NCI-H2171 treated with DMSO at 0.1 percent for 48 hours (cell line): ENCODE results near the gene ALOX15.
"Not testable (repeated sequence)": the region's sequence is repeated elsewhere in the genome, so short reads cannot be mapped to it uniquely, and the experiment has no call there.

Experiments used
- DNase-seq: peaks from one replicate; lab custom pipeline; 2025; lab: John Stamatoyannopoulos, UW

Gene ALOX15

GRCh38 chr17:4641297-4642195 is at the start of gene ALOX15:
Gene ALOX15, minus strand, starts transcription at chr17:4641678. Its CDS starts 27 bp downstream, at chr17:4641651.
- no peak for DNase-seq

GRCh38 chr17:4690745-4691144 is 49.3 kb upstream of the ALOX15 start:
- DNase-seq = no peak

DNA sequence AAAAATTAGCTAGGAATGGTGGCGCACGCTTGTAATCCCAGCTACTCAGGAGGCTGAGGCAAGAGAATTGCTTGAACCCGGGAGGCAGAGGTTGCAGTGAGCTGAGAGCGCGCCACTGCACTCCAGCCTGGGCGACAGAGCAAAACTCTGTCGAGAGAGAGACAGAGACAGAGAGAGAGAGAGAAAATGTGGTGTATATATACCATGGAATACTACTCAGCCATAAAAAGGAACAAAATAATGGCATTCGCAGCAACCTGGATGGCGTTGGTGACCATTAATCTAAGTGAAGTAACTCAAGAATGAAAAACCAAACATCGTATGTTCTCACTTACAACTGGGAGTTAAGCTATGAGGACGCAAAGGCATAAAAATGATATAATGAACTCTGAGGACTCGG is 48.4 kb upstream of the ALOX15 start:
- DNase-seq = not testable (repeated sequence)

GRCh38 chr17:4683739-4684138 is 42.3 kb upstream of the ALOX15 start:
- DNase-seq = not testable (repeated sequence)

DNA sequence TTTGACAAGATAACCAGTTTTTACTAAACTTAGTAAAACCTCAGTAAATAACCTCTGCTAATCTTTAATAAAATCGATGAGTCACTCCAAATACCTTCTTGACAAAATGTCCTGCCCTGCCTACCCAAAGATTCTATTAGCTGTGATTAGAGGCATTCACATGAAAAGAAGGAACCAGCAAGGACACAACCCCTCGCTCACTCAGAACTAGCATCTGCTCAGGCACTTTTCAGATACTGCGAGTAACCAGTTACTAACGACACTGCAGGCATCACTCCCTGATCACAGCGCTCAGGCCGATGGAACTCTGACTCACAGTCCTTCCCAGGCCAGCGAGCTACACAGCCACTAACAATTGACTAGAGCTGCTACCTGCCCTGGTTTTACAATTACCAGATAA is 38.2 kb upstream of the ALOX15 start:
- DNase-seq = no peak

DNA sequence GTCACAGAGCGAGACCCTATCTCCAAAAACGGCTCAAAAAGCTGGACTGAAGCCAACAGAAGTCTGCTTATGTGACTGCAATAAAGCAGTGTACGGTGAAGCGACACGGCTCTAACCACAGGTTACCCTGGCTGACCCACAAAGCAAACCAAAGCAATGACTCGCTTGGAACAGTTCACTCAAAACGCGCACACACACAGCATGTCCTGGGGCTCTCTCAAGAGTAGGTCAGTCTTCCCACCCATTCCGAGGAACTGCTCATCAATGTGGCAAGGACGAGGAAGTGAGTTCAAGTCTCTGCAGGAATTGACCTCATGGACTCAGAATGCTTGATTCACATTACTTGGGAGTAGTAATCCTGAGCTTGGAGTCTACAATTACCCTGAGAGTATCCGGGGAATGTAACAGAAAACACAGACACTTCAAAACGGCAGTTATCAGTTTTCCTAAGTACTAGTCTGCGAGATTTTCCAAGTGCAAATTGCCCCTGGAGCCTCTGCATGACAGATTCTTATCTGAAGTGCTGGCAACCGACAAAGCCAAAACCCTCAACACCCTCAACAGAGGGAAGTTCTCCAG is 37.1 kb upstream of the ALOX15 start:
- DNase-seq = no peak

GRCh38 chr17:4676791-4677190 is 35.3 kb upstream of the ALOX15 start:
- no peak for DNase-seq

GRCh38 chr17:4675791-4676190 is 34.3 kb upstream of the ALOX15 start:
- no peak for DNase-seq

DNA sequence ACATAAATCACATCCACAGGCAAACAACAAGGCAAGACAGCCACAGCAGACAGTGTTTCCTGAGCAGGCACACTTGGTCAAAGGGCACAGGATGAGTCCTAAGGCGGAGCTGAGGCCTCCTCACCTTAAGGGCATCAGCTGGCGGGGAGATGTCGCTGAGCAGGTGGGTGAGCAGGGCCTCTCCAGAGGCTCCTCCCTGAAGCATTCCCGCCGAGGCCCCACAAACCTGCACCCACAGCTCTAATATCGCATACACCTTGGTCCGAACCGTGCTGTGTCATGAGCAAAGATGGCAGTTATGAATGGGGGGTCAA is 33.2 kb upstream of the ALOX15 start:
- no peak for DNase-seq

DNA sequence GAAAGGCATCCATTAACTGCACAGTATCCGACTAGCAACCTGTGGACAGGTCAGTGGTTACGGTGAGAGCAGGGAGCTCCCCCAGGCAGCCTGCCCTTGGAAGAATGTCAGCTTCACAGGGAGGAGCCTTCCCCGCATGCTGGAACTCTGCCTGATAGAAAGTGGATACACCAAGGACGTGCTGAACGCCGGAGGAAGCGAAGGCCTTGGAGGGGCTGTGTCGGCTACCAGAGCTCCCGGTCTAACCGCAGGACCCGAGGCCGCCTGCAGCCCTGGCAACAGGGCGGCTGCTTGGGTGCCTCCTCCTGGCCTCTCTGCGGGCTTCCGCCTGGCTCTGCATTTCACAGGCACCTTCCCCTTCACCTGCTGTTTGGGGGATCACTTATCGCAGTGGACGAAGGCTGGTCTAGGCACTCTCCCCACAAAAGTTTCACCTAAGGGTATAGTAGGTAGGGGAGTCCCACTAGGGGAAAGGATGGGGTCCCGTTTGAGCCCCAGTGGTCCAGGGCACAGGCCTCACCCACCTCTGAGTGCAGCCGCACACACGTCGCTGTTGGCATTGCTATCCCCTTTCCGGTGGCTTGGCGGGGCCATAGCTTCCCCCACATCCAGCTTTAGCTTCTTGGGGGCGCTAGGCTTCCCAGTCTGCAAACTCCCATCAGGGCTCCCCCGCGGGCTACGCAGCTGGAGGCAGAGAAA is 32.7 kb upstream of the ALOX15 start:
- no peak for DNase-seq

DNA sequence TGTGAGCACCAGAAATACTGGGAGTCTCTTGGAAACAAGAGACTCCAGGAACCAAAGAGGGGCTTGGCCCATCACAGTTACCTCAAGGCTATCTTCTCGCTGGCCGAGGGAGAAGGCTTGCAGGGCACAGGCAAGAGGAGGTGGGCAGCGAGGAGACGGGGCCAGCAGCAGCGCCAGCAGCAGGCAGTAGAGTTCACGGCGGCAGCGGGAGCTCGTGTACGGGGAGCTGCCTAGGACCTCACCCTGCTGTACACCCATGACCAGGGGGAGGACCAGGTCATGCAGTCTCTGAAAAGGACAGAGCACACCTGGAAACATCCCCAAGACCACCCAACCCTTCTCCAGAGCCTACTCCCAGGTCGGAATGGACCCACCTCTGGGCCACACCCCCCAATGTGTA is 31.7 kb upstream of the ALOX15 start:
- DNase-seq = no peak

DNA sequence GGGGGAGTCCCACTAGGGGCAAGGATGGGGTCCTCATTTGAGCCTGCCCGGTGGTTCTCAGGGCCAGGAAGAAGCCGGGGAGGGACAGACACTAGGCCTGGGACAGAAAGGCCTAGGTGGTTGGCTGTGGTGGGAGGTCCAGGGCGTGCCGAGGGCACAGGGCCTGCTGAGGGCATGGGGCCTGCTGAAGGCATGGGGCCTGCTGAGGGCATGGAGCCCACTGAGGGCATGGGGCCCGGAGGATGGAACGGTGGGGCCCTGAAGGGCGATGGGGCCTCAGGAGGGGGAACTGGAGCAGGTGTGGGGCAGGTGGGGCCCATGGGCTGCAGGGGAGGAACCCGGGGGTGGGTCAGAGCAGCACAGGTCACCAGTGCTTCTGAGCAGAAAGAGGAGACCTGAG is 31.3 kb upstream of the ALOX15 start:
- no peak for DNase-seq

DNA sequence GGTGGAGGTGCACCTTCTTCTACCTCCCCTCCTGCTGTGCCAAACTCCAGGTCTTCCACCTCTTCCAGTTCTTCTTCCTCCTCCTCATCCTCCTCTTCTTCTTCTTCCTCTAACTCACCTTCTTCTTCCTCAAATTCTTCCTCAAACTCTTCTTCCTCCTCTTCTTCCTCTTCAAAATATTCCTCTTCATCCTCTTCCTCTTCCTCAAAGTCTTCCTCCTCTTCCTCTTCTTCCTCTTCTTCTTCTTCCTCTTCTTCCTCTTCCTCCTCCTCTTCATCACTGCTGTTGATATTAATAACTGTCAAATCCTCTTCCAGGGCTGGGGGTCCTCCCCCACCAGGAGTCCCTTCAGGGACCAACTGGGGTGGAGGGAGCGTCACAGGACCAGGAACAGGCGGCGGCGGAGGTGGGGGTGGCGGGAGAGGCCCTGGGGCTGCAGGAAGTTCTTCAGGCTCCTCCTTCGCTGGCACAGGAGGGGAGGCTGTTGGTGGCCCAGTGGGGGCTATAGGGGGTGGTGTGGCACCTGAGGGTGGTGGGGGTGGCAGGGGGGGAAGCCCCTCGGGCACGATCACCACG is 30.7 kb upstream of the ALOX15 start:
- no peak for DNase-seq

DNA sequence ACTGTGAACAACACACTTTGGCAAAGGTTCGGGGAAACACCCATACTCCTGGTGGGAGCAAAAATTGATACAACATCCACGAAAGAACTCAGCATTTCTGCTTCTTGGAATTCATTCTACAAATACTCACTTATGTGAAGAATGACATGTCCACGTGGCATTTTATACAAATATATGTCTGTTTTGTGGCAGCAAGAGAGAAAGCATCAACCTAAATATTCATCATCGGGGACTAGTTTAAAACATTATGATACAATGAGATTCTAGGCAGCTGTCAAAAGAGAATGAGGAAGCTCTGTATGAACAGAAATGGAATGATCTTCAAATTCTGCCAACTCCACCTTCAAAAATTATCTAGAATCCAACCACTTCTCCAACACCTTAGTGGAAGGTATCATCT is 25.7 kb upstream of the ALOX15 start:
- no peak for DNase-seq

DNA sequence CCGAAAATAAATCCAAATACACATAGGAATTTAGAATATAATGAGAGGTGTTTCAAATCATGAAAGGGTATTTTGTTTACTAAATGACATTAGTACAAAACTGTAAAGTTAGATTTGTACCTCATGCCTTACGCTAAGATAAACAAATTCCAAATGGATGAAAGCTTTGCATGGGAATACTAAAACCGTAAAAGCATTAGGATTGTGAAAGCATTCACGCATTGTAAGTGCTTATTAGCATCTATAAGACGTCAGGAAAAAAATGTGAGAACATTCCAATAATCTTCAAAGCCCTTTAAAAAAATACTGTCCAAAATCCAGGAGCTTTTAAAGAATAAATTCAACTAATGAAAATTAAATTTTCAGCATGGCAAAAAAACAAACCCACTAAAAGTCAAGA is 24.8 kb upstream of the ALOX15 start:
- no peak for DNase-seq

DNA sequence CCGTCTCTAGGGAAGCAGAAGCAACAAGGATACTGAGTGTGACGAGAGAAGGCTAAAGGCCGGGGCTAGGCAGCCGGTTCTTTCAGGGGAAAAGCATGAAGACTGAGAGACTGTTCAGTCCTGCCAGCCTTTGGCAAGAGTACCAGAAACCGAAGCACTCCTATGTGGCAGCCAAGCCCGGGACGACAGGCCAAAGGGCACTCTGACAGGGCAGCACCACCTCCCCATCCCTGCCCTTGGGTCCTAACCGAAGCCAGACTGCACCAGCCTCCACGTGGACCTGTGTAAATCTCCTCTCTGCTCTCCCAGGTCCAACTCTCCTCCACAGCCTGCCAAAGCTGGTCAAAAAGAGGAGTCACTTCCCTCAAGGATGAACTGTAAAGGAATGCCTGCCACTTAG is 23.5 kb upstream of the ALOX15 start:
- DNase-seq = no peak

DNA sequence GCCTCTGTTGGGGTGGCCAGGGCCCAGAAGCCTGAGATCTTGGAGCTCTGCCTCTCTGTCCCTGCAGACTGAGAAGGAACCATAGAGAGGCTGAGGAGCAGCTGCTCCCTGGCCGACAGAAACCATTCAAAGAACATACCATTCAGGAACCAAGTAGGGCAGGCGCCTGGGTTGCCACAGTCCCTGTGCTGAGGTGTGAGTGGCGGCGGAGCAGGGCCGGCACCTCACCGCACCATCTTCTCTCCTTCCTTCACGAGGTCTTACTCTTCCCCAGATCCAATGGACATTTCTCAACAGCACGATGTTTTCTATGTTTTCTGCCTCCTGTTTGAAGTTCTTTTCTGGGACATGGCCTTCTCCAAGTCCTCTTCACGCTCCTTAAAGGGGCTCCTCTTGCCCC is 22.8 kb upstream of the ALOX15 start:
- DNase-seq = no peak

DNA sequence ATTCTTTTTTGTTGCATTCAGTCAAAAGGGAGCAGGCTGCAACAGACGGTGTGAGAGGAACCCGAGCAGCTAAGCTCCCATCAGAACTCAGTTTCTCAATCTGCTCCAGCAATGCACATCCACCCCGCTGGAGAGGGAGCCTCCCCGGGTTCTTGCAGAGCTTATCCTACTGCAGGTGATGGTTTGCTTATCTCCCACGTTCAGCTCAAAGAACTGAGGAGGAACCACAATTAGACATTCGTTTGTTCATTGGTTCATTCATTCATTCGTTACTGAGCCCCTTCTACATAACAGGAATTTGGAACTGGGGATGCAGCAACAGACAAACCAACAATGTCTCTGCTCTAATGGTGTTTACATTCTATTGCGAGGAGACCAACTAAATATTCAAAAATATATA is 22.2 kb upstream of the ALOX15 start:
- no peak for DNase-seq

GRCh38 chr17:4658478-4659305 is 17.2 kb upstream of the ALOX15 start:
- DNase-seq = no peak

DNA sequence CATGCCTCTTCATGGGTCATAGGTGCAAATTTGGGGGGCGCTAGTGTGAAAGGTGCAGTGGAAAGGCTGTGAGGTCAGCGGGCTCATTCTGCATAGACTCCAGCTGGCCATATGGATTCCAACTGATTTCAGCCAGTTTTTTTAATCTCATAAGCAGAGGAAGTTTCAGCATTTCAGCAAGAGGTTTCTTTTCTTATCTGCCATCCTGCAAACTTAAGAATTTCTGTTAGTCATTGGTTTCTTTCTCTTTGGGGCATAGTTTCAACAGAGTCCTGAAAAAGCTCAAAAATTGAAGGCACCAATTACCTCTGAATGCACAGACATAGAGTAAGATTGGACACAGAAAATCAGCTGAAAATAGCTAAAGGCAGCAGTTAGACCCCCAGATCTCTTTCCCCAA is 16.2 kb upstream of the ALOX15 start:
- DNase-seq = no peak

DNA sequence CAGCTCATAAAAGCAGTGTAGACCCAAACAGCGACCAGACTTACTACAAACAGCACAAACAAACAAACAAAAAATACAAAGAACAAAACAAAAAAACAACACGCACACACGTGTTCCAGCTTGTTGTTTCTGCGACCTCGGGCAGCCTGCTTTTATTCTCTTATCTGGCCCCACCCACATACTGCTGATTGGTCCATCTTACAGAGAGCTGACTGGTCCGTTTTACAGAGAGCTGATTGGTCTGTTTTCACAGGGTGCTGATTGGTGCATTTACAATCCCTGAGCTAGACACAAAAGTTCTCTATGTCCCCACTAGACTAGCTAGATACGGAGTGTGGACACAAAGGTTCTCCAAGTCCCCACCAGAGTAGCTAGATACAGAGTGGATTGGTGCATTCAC is 14.5 kb upstream of the ALOX15 start:
- DNase-seq = not testable (repeated sequence)

DNA sequence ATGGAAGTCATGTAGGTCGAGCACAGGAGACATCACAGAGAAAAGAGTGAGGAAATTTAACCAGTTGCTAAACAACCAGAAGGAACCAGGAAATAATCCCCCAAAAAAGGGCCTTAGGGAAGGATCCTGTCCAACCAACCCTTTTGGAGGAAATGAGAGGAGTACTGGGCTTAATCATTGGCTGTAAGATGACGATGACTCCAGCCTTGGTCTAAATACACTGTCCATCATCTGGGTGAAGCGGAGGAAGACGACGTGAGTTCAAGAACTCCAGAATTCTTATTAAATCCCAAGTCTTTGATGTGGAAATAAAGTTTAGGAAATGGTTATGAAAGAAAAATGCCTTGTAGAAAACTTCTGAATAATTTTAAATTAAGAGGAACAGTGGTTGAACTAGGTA is 11.5 kb upstream of the ALOX15 start:
- no peak for DNase-seq
